Endothelial cell of umbilical vein (primary cell): ENCODE data around the gene HOXA13. TPM values are rescaled to one million over a fixed set of nuclear protein-coding genes. Genes with fewer than 3 reads are reported as not detected.

Experiments
- BruUV-seq: library from RNA; stranded (reverse); fragments of 400-500 nt; replicated peaks from 2 replicates; lab custom pipeline; 2021; lab: Mats Ljungman, UMichigan
- CTCF ChIA-PET: fragments of 300-600, 350-600 bp; sonication (Branson Sonifier 250); formaldehyde crosslinking; loops from one replicate; lab custom pipeline; 2021; ENCODE audit warnings: antibody characterized with exemption, inconsistent platforms; lab: Charles Lee
- POLR2A ChIA-PET: fragments of 300-600, 350-600 bp; sonication (Branson Sonifier 250); formaldehyde crosslinking; loops from one replicate; lab custom pipeline; 2021; ENCODE audit warnings: antibody characterized with exemption, inconsistent platforms; lab: Charles Lee
- DNase-seq: peaks from one replicate; pipeline ENCODE4 v3.0.0-alpha.2; 2011; ENCODE audit warnings: low read depth, low spot score
- FAIRE-seq: peaks from 2 replicates; lab custom pipeline; 2011; peaks lifted over from hg19 to GRCh38; lab: Jason Lieb, UNC
- H2AFZ ChIP-seq: 2 replicates; pipeline ENCODE4 v1.6.0; 2012; ENCODE audit warnings: low read depth, low read length, control low read depth, inconsistent platforms
- H3K27ac ChIP-seq: 2 replicates; pipeline ENCODE4 v1.5.1; 2011; ENCODE audit warnings: low read depth, mild to moderate bottlenecking, control low read depth, low read length, moderate library complexity; ENCODE audit not compliant: insufficient read depth
- H3K27me3 ChIP-seq, 2 experiments: 2 replicates each; pipeline versions ENCODE4 v1.6.0 to v1.6.1; 2011; ENCODE audit warnings: low read length in 2 of 2, mixed read lengths in 1 of 2; ENCODE audit not compliant: control insufficient read depth in 2 of 2, insufficient read depth in 2 of 2
- H3K36me3 ChIP-seq, 2 experiments: 2 replicates in 1 of 2; 3 replicates in 1 of 2; pipeline ENCODE4 v1.5.1; 2011; ENCODE audit warnings: low read length in 2 of 2, mild to moderate bottlenecking in 1 of 2, moderate library complexity in 1 of 2; ENCODE audit not compliant: control insufficient read depth in 2 of 2, insufficient read depth in 2 of 2; ENCODE audit errors: extremely low read depth in 1 of 2
- H3K4me1 ChIP-seq: 3 replicates; pipeline ENCODE4 v1.5.1; 2011; ENCODE audit warnings: mild to moderate bottlenecking, low read length; ENCODE audit not compliant: control insufficient read depth, insufficient read depth; ENCODE audit errors: extremely low read depth
- H3K4me2 ChIP-seq: 2 replicates; pipeline ENCODE4 v1.6.1; 2011; ENCODE audit warnings: low read length, control low read depth, mixed read lengths; ENCODE audit not compliant: insufficient read depth
- H3K4me3 ChIP-seq, 3 experiments: fragments of 200-600 bp in 1 of 3; sonication (generic), shearing (Covaris generic) in 1 of 3; replicated peaks in 1 of 3; 2 replicates each; pipeline ENCODE4 v1.5.1; 2011 to 2016; ENCODE audit warnings: control low read depth in 3 of 3, low read length in 3 of 3, mild to moderate bottlenecking in 2 of 3, inconsistent platforms in 1 of 3, low read depth in 1 of 3, moderate library complexity in 1 of 3; ENCODE audit not compliant: insufficient read depth in 1 of 3
- H3K79me2 ChIP-seq: 2 replicates; pipeline ENCODE4 v1.6.0; 2012; ENCODE audit warnings: low read length, inconsistent platforms; ENCODE audit not compliant: control insufficient read depth, insufficient read depth
- H3K9ac ChIP-seq: replicated peaks from 2 replicates; pipeline ENCODE3; 2011; ENCODE audit warnings: low read length, control low read depth; ENCODE audit not compliant: insufficient read depth; ENCODE audit errors: extremely low read depth
- H3K9me1 ChIP-seq: replicated peaks from 3 replicates; pipeline ENCODE4 v1.6.0; 2011; ENCODE audit warnings: mild to moderate bottlenecking, low read length; ENCODE audit not compliant: control insufficient read depth, insufficient read depth; ENCODE audit errors: extremely low read depth
- H3K9me3 ChIP-seq: replicated peaks from 2 replicates; pipeline ENCODE4 v1.5.1; 2012; ENCODE audit warnings: low read length, inconsistent platforms; ENCODE audit not compliant: control insufficient read depth, insufficient read depth
- H4K20me1 ChIP-seq: replicated peaks from 2 replicates; pipeline ENCODE3; 2011; ENCODE audit warnings: mild to moderate bottlenecking, low read length; ENCODE audit not compliant: control insufficient read depth, insufficient read depth; ENCODE audit errors: extremely low read depth
- EZH2 ChIP-seq: IDR thresholded peaks from 2 replicates; pipeline ENCODE4 v1.6.1; 2012; ENCODE audit warnings: borderline replicate concordance, low read depth, mild to moderate bottlenecking, moderate library complexity, low read length, inconsistent platforms; ENCODE audit not compliant: severe bottlenecking
- FOS ChIP-seq: IDR thresholded peaks from 2 replicates; pipeline ENCODE4 v1.6.1; 2011; ENCODE audit warnings: mild to moderate bottlenecking, low read length, moderate library complexity, borderline replicate concordance; ENCODE audit not compliant: insufficient read depth
- GATA2 ChIP-seq: IDR thresholded peaks from 2 replicates; pipeline ENCODE4 v1.7.0; 2011; ENCODE audit warnings: low read depth, mild to moderate bottlenecking, moderate library complexity, mixed read lengths, low read length; ENCODE audit not compliant: insufficient read length, insufficient read depth
- JUN ChIP-seq: IDR thresholded peaks from 2 replicates; pipeline ENCODE4 v1.6.1; 2011; ENCODE audit warnings: borderline replicate concordance, low read depth; ENCODE audit not compliant: insufficient read length, insufficient read depth
- MYC ChIP-seq: IDR thresholded peaks from one replicate; pipeline ENCODE4 v1.6.1; 2011; ENCODE audit warnings: mild to moderate bottlenecking, low read depth, low read length
- POLR2A ChIP-seq: IDR thresholded peaks from 2 replicates; pipeline ENCODE4 v1.6.1; 2012; ENCODE audit warnings: low read depth, mild to moderate bottlenecking, control low read depth, low read length
- POLR2AphosphoS5 ChIP-seq: IDR thresholded peaks from 2 replicates; pipeline ENCODE4 v1.6.1; 2012; ENCODE audit warnings: low read depth, mild to moderate bottlenecking, control low read depth, low read length, moderate library complexity; ENCODE audit not compliant: insufficient read depth
- dilution Hi-C: fragments of 300-500 bp; cut with MboI; formaldehyde crosslinking; loops from one replicate; pipeline ENCODE4 v1.15.0; 2019; ENCODE audit warnings: low sequenced_read_pairs; ENCODE audit not compliant: extremely low pct_ligation_motif_present
- intact Hi-C: fragments of 100-400 bp; cut with micrococcal nuclease; formaldehyde crosslinking; loops from one replicate; pipeline ENCODE4 v1.10.0; 2022
- polyA plus RNA-seq, 4 experiments: library from polyadenylated mRNA; depleted of rRNA in 3 of 4; stranded (reverse) in 3 of 4; unstranded in 1 of 4; fragments of >200 nt; gene quantifications; 2 replicates each; pipeline versions ENCODE4 v1.2.1 to v1.2.3, GENCODE V29; 2011 to 2012; ENCODE audit warnings: missing spikeins in 1 of 4
- total RNA-seq: library from RNA; stranded (reverse); gene quantifications from 2 replicates; pipeline ENCODE4 v1.2.3, GENCODE V29; 2021
- TF ChIP-seq, protein P1 (sequence below): IDR thresholded peaks from 2 replicates; pipeline ENCODE4 v1.6.1; 2011; ENCODE audit not compliant: insufficient read depth, insufficient read length
- TF ChIP-seq, protein P2 (sequence below), 2 donors: IDR thresholded peaks; 1 replicate in 1 of 2; 2 replicates in 1 of 2; pipeline ENCODE4 v1.5.1; 2011; ENCODE audit warnings: low read length in 2 of 2, mild to moderate bottlenecking in 2 of 2, moderate library complexity in 2 of 2, control low read depth in 1 of 2, inconsistent platforms in 1 of 2, low read depth in 1 of 2; ENCODE audit not compliant: insufficient read depth in 1 of 2; ENCODE audit errors: extremely low read depth in 1 of 2

The HOXA13 gene
- total and polyA plus RNA-seq, 2 donors (not counting 3 experiments of a cell fraction or from before 2014, with no cell fraction given), result 0.22 TPM; not detected in 1

DNA sequence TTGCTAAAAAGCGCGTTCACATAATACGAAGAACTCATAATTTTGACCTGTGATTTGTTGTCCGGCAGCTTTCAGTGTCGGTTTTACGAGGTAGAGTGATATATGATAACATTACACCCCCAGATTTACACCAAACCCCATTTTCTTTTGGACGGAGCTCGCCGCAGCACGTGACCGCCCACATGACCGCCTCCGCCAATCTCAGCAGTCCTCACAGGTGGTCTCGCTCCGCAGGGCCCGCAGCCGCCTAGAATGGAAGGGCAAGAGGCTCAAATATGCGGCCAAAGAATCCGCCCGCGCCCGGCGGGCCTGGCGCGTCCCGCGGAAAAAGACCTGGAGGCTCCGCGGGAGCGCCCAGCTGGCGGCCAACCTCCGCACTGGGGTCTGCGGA is 43.4 kb downstream of the HOXA13 start, which contains the start of gene HOXA7:
TSS of gene HOXA7 (minus strand) at position 168 of the 391 bp plus-strand sequence. CDS start at position 38, 130 bp downstream.
- peaks cover 69% of the 10 kb centered on the region for H3K4me1 ChIP-seq
- H3K4me2 ChIP-seq, result peak within 1 kb of the TSS; percentile 92
- H3K4me3 ChIP-seq, result peak within 1 kb of the TSS; percentile 59 to 76 (median 60)
- no peak for TF ChIP-seq FOS
- TF ChIP-seq POLR2AphosphoS5, result no peak
- TF ChIP-seq POLR2A, result peak; percentile 13
- TF ChIP-seq JUN, result no peak
- TF ChIP-seq, protein P1, sequence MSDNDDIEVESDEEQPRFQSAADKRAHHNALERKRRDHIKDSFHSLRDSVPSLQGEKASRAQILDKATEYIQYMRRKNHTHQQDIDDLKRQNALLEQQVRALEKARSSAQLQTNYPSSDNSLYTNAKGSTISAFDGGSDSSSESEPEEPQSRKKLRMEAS, result peak; percentile 99
- TF ChIP-seq, protein P2, sequence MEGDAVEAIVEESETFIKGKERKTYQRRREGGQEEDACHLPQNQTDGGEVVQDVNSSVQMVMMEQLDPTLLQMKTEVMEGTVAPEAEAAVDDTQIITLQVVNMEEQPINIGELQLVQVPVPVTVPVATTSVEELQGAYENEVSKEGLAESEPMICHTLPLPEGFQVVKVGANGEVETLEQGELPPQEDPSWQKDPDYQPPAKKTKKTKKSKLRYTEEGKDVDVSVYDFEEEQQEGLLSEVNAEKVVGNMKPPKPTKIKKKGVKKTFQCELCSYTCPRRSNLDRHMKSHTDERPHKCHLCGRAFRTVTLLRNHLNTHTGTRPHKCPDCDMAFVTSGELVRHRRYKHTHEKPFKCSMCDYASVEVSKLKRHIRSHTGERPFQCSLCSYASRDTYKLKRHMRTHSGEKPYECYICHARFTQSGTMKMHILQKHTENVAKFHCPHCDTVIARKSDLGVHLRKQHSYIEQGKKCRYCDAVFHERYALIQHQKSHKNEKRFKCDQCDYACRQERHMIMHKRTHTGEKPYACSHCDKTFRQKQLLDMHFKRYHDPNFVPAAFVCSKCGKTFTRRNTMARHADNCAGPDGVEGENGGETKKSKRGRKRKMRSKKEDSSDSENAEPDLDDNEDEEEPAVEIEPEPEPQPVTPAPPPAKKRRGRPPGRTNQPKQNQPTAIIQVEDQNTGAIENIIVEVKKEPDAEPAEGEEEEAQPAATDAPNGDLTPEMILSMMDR (IDR thresholded peaks at IDR 0.05; ENCODE audit: extremely low read depth in 1 of 2, insufficient read depth in 1 of 2, low read depth in 1 of 2, low read length in 2 of 2), result no peak
- no peak for TF ChIP-seq MYC
- no peak for TF ChIP-seq EZH2
- TF ChIP-seq GATA2, result no peak
- no TSS peak for BruUV-seq
- DNase-seq (peak; percentile 88), FAIRE-seq (peak; percentile 88)
- CTCF ChIA-PET, result interaction anchor here (0.6 to 4.1 kb wide), 13 partner anchors 13 to 1066 kb away, joined by 3 to 48 read pairs (median 4); partner anchors contain the start of genes HOXA10 and HOXA5
- peak within 1 kb of the TSS; percentile 78 for H3K9ac ChIP-seq
- H3K79me2 ChIP-seq, result peaks cover 77% of the 10 kb centered on the region
- peak within 1 kb of the TSS; percentile 58 for H2AFZ ChIP-seq
- H3K36me3 ChIP-seq, result no peaks in the 10 kb centered on the region
- H3K27ac ChIP-seq, result peak within 1 kb of the TSS; percentile 96
- H3K27me3 ChIP-seq, result no peaks in the 10 kb centered on the region
- dilution Hi-C loops, result loop anchor here (25.0 kb wide), 1 partner anchor 969 kb away; no protein-coding TSS in a partner anchor
- H3K9me1 ChIP-seq, result no peaks in the 10 kb centered on the region
- intact Hi-C loops, result loop anchor here (5.0 kb wide), 1 partner anchor 999 kb away; no protein-coding TSS in a partner anchor
- H3K9me3 ChIP-seq, result no peaks in the 10 kb centered on the region
- H4K20me1 ChIP-seq, result no peaks in the 10 kb centered on the region
- POLR2A ChIA-PET, result interaction anchor here (0.5 to 1.7 kb wide), 3 partner anchors 12 to 957 kb away, joined by 3 to 5 read pairs (median 4); no protein-coding TSS in a partner anchor
